ENCODE results near the gene KPNA3. TPM values are rescaled to one million over a fixed set of nuclear protein-coding genes. Genes with fewer than 3 reads are reported as not detected.

KPNA3 gene
- total and polyA plus RNA-seq, 2 experiments from 2014 or later: 29.8 to 36.4 TPM

DNA sequence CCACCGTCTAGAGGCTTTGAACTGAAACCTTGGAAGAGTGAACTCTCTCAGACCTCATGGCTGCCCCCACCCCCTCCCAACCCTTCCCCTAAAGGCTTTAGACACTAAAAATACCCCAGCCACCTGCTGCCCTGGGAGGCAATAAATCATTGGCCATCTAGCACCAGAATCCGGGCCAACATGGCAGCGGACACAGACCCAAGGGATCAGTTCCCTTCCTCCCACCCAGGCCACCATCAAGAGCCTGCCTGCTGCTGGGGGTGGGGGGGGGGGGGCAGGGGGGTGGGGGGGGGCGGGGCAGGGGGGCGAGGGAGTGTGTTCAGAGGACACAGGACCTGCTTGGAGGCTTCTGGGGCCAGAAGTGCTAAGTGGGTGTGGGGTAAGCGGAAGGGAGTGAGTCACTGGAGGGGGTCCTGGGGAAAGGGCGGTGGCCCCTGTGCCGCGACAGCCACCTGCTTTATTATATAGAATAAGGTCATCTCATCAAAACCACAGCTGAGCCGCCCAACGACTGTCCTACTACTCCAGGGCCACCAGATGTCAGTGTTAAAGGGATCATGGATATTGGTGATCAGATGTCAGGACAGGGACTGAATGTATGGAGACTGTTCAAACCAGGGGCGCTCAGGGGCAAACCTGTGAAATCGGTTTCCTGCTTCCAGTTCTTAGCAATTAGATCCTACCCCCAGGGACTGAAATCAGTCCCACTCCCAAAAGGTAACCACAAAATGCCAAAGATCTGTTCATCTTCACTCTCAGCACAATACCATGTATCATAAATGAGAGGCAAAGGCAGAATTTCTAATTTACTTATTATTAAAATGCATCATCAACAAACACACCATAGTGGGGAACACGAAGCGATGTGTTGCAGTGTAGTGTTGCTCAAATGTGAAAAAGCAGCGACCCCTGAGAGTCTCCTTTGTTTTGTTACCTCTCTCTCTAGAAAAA lies 139.9 kb downstream of the KPNA3 start:
- Histone ChIP-seq H3K9me3 (ENCODE audit: low read depth) (no peaks in the 10 kb centered on the region), H4K20me1 (ENCODE audit: insufficient read depth) (no peaks in the 10 kb centered on the region), H3K27ac (no peak overlapping the region), H3K79me2 (ENCODE audit: insufficient read depth) (no peaks in the 10 kb centered on the region), H3K9ac (no peak overlapping the region), H3F3A (ENCODE audit: insufficient read depth) (peaks cover 12% of the 10 kb centered on the region), H2AFZ (no peak overlapping the region), H3K4me1 (ENCODE audit: insufficient read depth) (peaks cover 5% of the 10 kb centered on the region), H3K4me2 (ENCODE audit: unreplicated experiment) (no peak overlapping the region), H3K27me3 (replicated peaks; ENCODE audit: insufficient read depth) (no peaks in the 10 kb centered on the region), H3K4me3 (no peak overlapping the region), H3K9me2 (ENCODE audit: insufficient read depth) (no peaks in the 10 kb centered on the region), H3K36me3 (ENCODE audit: low read depth) (no peaks in the 10 kb centered on the region)
- in situ Hi-C loops (cut with MboI): loop anchor here (25.0 kb wide), 1 partner anchor 1410 kb away; no protein-coding TSS in a partner anchor
- DNase-seq: peak; percentile 50
- TF ChIP-seq EZH2phosphoT487 (IDR thresholded peaks at IDR 0.05; ENCODE audit: insufficient read depth, low read depth): no peak
- TF ChIP-seq EZH2 (IDR thresholded peaks at IDR 0.05; ENCODE audit: insufficient read depth, poor library complexity, severe bottlenecking): no peak
- WGBS, 2 experiments (ENCODE audit: low coverage in 1 of 2, low lambda C conversion rate in 2 of 2, missing lambda C conversion rate in 2 of 2): 65 to 68% methylated on average over 14 to 16 of the region's 16 CpGs

DNA sequence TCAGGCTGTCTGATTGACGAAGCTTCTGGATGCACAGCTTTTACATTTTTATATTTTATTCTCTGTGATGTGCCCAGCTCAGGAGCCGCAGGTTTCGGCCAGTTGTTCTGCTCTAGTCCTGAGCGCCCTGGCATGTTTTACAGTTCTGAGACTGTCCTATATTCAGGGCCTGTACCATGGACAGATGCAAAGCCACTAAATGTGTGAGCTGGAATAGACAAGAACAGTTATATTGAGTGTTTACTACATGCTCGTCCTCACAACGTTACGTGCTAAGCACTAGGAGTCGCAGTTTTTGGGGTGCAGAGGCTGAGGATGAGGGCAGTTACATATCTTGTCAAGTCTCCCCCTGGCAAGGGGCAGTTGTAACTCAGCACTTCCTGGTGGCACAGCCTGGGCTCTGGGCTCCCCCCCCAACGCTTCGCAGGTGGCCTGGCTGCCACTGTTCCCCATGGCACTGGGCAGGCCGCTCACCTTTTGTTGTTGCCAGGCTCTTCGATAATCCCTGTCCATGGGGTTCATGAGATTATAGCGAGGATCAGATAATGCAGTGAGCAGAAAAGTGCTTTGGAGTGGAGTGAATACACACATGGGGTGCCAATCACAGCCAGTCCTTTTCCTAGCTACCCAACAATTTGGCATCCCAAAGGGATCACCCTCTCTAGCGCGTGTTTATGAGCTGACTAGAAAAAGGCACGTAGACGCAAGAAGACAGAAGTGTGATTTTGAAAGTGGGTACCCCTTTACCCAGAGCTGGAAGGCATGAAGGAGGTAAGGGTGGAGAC lies 140.7 kb downstream of the KPNA3 start:
- H3K79me2 ChIP-seq (ENCODE audit: insufficient read depth): no peaks in the 10 kb centered on the region
- no peak overlapping the region for H3K4me3 ChIP-seq
- peaks cover 5% of the 10 kb centered on the region for H3K4me1 ChIP-seq (ENCODE audit: insufficient read depth)
- no peaks in the 10 kb centered on the region for H3K27me3 ChIP-seq (replicated peaks; ENCODE audit: insufficient read depth)
- no peaks in the 10 kb centered on the region for H4K20me1 ChIP-seq (ENCODE audit: insufficient read depth)
- H3F3A ChIP-seq (ENCODE audit: insufficient read depth): peaks cover 12% of the 10 kb centered on the region
- H2AFZ ChIP-seq: no peak overlapping the region
- DNase-seq: no peak
- TF ChIP-seq EZH2 (IDR thresholded peaks at IDR 0.05; ENCODE audit: insufficient read depth, poor library complexity, severe bottlenecking): no peak
- TF ChIP-seq EZH2phosphoT487 (IDR thresholded peaks at IDR 0.05; ENCODE audit: insufficient read depth, low read depth): no peak
- 81 to 86% methylated on average over 16 to 17 of the region's 17 CpGs for WGBS, 2 experiments (ENCODE audit: low coverage in 1 of 2, low lambda C conversion rate in 2 of 2, missing lambda C conversion rate in 2 of 2)
- H3K9ac ChIP-seq: no peak overlapping the region
- H3K9me2 ChIP-seq (ENCODE audit: insufficient read depth): no peaks in the 10 kb centered on the region
- no peak overlapping the region for H3K27ac ChIP-seq
- in situ Hi-C loops (cut with MboI): loop anchor here (25.0 kb wide), 1 partner anchor 1411 kb away; no protein-coding TSS in a partner anchor
- H3K36me3 ChIP-seq (ENCODE audit: low read depth): no peaks in the 10 kb centered on the region
- H3K4me2 ChIP-seq (ENCODE audit: unreplicated experiment): no peak overlapping the region
- no peaks in the 10 kb centered on the region for H3K9me3 ChIP-seq (ENCODE audit: low read depth)

DNA sequence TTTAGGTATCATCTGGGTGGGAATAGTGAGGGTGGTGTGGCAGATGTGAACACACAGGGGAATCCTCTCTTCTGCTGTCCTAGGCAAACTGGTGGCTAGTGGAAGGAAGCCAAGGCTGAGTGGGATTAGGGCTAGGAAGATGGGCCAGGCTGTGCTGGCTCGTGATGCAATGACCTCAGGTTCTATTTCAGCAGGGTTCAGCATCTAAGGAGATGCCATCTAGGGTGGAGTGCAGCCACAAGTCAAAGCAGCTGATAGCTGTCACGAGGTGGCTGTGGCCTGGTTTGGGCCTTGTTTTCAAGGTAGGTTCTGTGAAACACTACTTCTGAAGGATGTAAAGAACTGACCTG lies 142.5 kb downstream of the KPNA3 start:
- 78 to 91% methylated on average over 2 of the region's 2 CpGs for WGBS, 2 experiments (ENCODE audit: low coverage in 1 of 2, low lambda C conversion rate in 2 of 2, missing lambda C conversion rate in 2 of 2)
- Histone ChIP-seq H3K9ac (no peak overlapping the region), H3K79me2 (ENCODE audit: insufficient read depth) (no peaks in the 10 kb centered on the region), H3K4me3 (no peak overlapping the region), H2AFZ (no peak overlapping the region), H3K9me2 (ENCODE audit: insufficient read depth) (no peaks in the 10 kb centered on the region), H3K9me3 (ENCODE audit: low read depth) (no peaks in the 10 kb centered on the region), H4K20me1 (ENCODE audit: insufficient read depth) (no peaks in the 10 kb centered on the region), H3K27me3 (replicated peaks; ENCODE audit: insufficient read depth) (no peaks in the 10 kb centered on the region), H3F3A (ENCODE audit: insufficient read depth) (no peaks in the 10 kb centered on the region), H3K27ac (no peak overlapping the region), H3K4me2 (ENCODE audit: unreplicated experiment) (no peak overlapping the region), H3K4me1 (ENCODE audit: insufficient read depth) (no peaks in the 10 kb centered on the region), H3K36me3 (ENCODE audit: low read depth) (no peaks in the 10 kb centered on the region)
- in situ Hi-C loops (cut with MboI): loop anchor here (25.0 kb wide), 1 partner anchor 1412 kb away; no protein-coding TSS in a partner anchor
- TF ChIP-seq EZH2phosphoT487 (IDR thresholded peaks at IDR 0.05; ENCODE audit: insufficient read depth, low read depth) (no peak), EZH2 (IDR thresholded peaks at IDR 0.05; ENCODE audit: insufficient read depth, poor library complexity, severe bottlenecking) (no peak)
- DNase-seq: no peak

Other genes starting within 250 kb of the KPNA3 start
- gene RCBTB1, start 207.1 kb downstream of the KPNA3 start, total RNA-seq (2014; rRNA removed; shearing (Covaris generic)): 9.5 and 14.5 TPM in 2 replicates
- 9.4 and 9.9 TPM in 2 replicates for gene RCBTB1, start 207.1 kb downstream of the KPNA3 start, polyA plus RNA-seq (2016; fragmentation: Nextera tagmentation; extraction: Ambion mirVana)
- gene ARL11, start 164.2 kb downstream of the KPNA3 start, total RNA-seq (2014; rRNA removed; shearing (Covaris generic)): not detected in 2 replicates
- gene ARL11, start 164.2 kb downstream of the KPNA3 start, polyA plus RNA-seq (2016; fragmentation: Nextera tagmentation; extraction: Ambion mirVana): not detected in 2 replicates
- gene EBPL, start 101.2 kb downstream of the KPNA3 start, total RNA-seq (2014; rRNA removed; shearing (Covaris generic)): 54.3 and 68.3 TPM in 2 replicates
- gene EBPL, start 101.2 kb downstream of the KPNA3 start, polyA plus RNA-seq (2016; fragmentation: Nextera tagmentation; extraction: Ambion mirVana): 65.0 and 67.7 TPM in 2 replicates
- 8.1 and 9.0 TPM in 2 replicates for gene SPRYD7, start 143.7 kb upstream of the KPNA3 start, total RNA-seq (2014; rRNA removed; shearing (Covaris generic))
- gene SPRYD7, start 143.7 kb upstream of the KPNA3 start, polyA plus RNA-seq (2016; fragmentation: Nextera tagmentation; extraction: Ambion mirVana): 15.8 and 16.6 TPM in 2 replicates
- 20.2 and 22.3 TPM in 2 replicates for gene TRIM13, start 204.4 kb upstream of the KPNA3 start, total RNA-seq (2014; rRNA removed; shearing (Covaris generic))
- 24.0 and 24.3 TPM in 2 replicates for gene TRIM13, start 204.4 kb upstream of the KPNA3 start, polyA plus RNA-seq (2016; fragmentation: Nextera tagmentation; extraction: Ambion mirVana)
- 0.97 TPM in 1 of 2 replicates, not detected in the other for gene KCNRG, start 222.8 kb upstream of the KPNA3 start, total RNA-seq (2014; rRNA removed; shearing (Covaris generic))
- gene KCNRG, start 222.8 kb upstream of the KPNA3 start, polyA plus RNA-seq (2016; fragmentation: Nextera tagmentation; extraction: Ambion mirVana): 0.15 and 0.30 TPM in 2 replicates

All from GM23248 (cell line).